ENCODE results near the gene CD200R1.

CD200R1 gene

GRCh38 chr3:112990672-112991602 is 16.0 kb upstream of the CD200R1 start, which contains the start of gene GTPBP8:
Gene GTPBP8, plus strand, starts transcription at chr3:112990984. Its CDS starts 16 bp downstream, at chr3:112991000.
- H3K9me3 ChIP-seq (ENCODE audit: low read length), result no peaks in the 10 kb centered on the region
- H3K27me3 ChIP-seq (ENCODE audit: insufficient read depth, low read length), result peaks cover 4% of the 10 kb centered on the region
- H3K4me1 ChIP-seq (ENCODE audit: insufficient read depth, low read length), result peaks cover 14% of the 10 kb centered on the region
- peak within 1 kb of the TSS; percentile 70 for H3K4me3 ChIP-seq (ENCODE audit: low read length)
- peaks cover 6% of the 10 kb centered on the region for H3K36me3 ChIP-seq (ENCODE audit: insufficient read depth, low read length)
- H2AFZ ChIP-seq (ENCODE audit: low read depth, low read length), result peak within 1 kb of the TSS; percentile 89

- Histone ChIP-seq H3K4me1 (ENCODE audit: insufficient read depth, low read length) (peaks cover 14% of the 10 kb centered on the region), H3K9me3 (ENCODE audit: low read length) (no peaks in the 10 kb centered on the region), H3K27me3 (ENCODE audit: insufficient read depth, low read length) (peaks cover 10% of the 10 kb centered on the region), H2AFZ (ENCODE audit: low read depth, low read length) (no peak overlapping the region), H3K36me3 (ENCODE audit: insufficient read depth, low read length) (no peaks in the 10 kb centered on the region), H3K4me3 (ENCODE audit: low read length) (no peak overlapping the region)
These were observed 12.9 kb upstream of the CD200R1 start for GRCh38 chr3:112987710-112988334.

- H3K9me3 ChIP-seq (ENCODE audit: low read length), result no peaks in the 10 kb centered on the region
- no peak overlapping the region for H3K4me3 ChIP-seq (ENCODE audit: low read length)
- H2AFZ ChIP-seq (ENCODE audit: low read depth, low read length), result no peak overlapping the region
- peaks cover 17% of the 10 kb centered on the region for H3K27me3 ChIP-seq (ENCODE audit: insufficient read depth, low read length)
- H3K36me3 ChIP-seq (ENCODE audit: insufficient read depth, low read length), result no peaks in the 10 kb centered on the region
- H3K4me1 ChIP-seq (ENCODE audit: insufficient read depth, low read length), result no peaks in the 10 kb centered on the region
These were observed 9.6 kb upstream of the CD200R1 start for GRCh38 chr3:112984485-112984884.

- Histone ChIP-seq H3K4me1 (ENCODE audit: insufficient read depth, low read length) (no peaks in the 10 kb centered on the region), H3K9me3 (ENCODE audit: low read length) (no peaks in the 10 kb centered on the region), H2AFZ (ENCODE audit: low read depth, low read length) (no peak overlapping the region), H3K36me3 (ENCODE audit: insufficient read depth, low read length) (no peaks in the 10 kb centered on the region), H3K27me3 (ENCODE audit: insufficient read depth, low read length) (peaks cover 13% of the 10 kb centered on the region), H3K4me3 (ENCODE audit: low read length) (no peak overlapping the region)
These were observed 7.8 kb upstream of the CD200R1 start for GRCh38 chr3:112982710-112983109.

- no peaks in the 10 kb centered on the region for H3K4me1 ChIP-seq (ENCODE audit: insufficient read depth, low read length)
- peaks cover 15% of the 10 kb centered on the region for H3K27me3 ChIP-seq (ENCODE audit: insufficient read depth, low read length)
- H3K9me3 ChIP-seq (ENCODE audit: low read length), result no peaks in the 10 kb centered on the region
- no peak overlapping the region for H3K4me3 ChIP-seq (ENCODE audit: low read length)
- no peaks in the 10 kb centered on the region for H3K36me3 ChIP-seq (ENCODE audit: insufficient read depth, low read length)
- H2AFZ ChIP-seq (ENCODE audit: low read depth, low read length), result no peak overlapping the region
These were observed 5.2 kb upstream of the CD200R1 start for GRCh38 chr3:112980080-112980479.

- Histone ChIP-seq H2AFZ (ENCODE audit: low read depth, low read length) (no peak overlapping the region), H3K4me3 (ENCODE audit: low read length) (no peak overlapping the region), H3K4me1 (ENCODE audit: insufficient read depth, low read length) (no peaks in the 10 kb centered on the region), H3K27me3 (ENCODE audit: insufficient read depth, low read length) (peaks cover 13% of the 10 kb centered on the region), H3K36me3 (ENCODE audit: insufficient read depth, low read length) (no peaks in the 10 kb centered on the region), H3K9me3 (ENCODE audit: low read length) (no peaks in the 10 kb centered on the region)
These were observed 4.4 kb upstream of the CD200R1 start for GRCh38 chr3:112979244-112979832.

- H3K4me1 ChIP-seq (ENCODE audit: insufficient read depth, low read length), result no peaks in the 10 kb centered on the region
- no peaks in the 10 kb centered on the region for H3K9me3 ChIP-seq (ENCODE audit: low read length)
- H3K27me3 ChIP-seq (ENCODE audit: insufficient read depth, low read length), result peaks cover 15% of the 10 kb centered on the region
- H3K36me3 ChIP-seq (ENCODE audit: insufficient read depth, low read length), result no peaks in the 10 kb centered on the region
- no peak overlapping the region for H2AFZ ChIP-seq (ENCODE audit: low read depth, low read length)
- no peak overlapping the region for H3K4me3 ChIP-seq (ENCODE audit: low read length)
These were observed 2.0 kb upstream of the CD200R1 start for GRCh38 chr3:112976953-112977352.

GRCh38 chr3:112976001-112976400 is 1.1 kb upstream of the CD200R1 start:
- H3K27me3 ChIP-seq (ENCODE audit: insufficient read depth, low read length), result peaks cover 10% of the 10 kb centered on the region
- H3K9me3 ChIP-seq (ENCODE audit: low read length), result no peaks in the 10 kb centered on the region
- H3K4me1 ChIP-seq (ENCODE audit: insufficient read depth, low read length), result no peaks in the 10 kb centered on the region
- no peak overlapping the region for H2AFZ ChIP-seq (ENCODE audit: low read depth, low read length)
- H3K36me3 ChIP-seq (ENCODE audit: insufficient read depth, low read length), result no peaks in the 10 kb centered on the region
- no peak overlapping the region for H3K4me3 ChIP-seq (ENCODE audit: low read length)

GRCh38 chr3:112974178-112974517 is 755 bp downstream of the CD200R1 start:
- Histone ChIP-seq H3K4me1 (ENCODE audit: insufficient read depth, low read length) (no peaks in the 10 kb centered on the region), H3K4me3 (ENCODE audit: low read length) (no peak overlapping the region), H3K27me3 (ENCODE audit: insufficient read depth, low read length) (peaks cover 9% of the 10 kb centered on the region), H2AFZ (ENCODE audit: low read depth, low read length) (no peak overlapping the region), H3K36me3 (ENCODE audit: insufficient read depth, low read length) (no peaks in the 10 kb centered on the region), H3K9me3 (ENCODE audit: low read length) (no peaks in the 10 kb centered on the region)

- H3K9me3 ChIP-seq (ENCODE audit: low read length), result no peaks in the 10 kb centered on the region
- peaks cover 9% of the 10 kb centered on the region for H3K27me3 ChIP-seq (ENCODE audit: insufficient read depth, low read length)
- H3K4me3 ChIP-seq (ENCODE audit: low read length), result no peak overlapping the region
- no peaks in the 10 kb centered on the region for H3K36me3 ChIP-seq (ENCODE audit: insufficient read depth, low read length)
- no peak overlapping the region for H2AFZ ChIP-seq (ENCODE audit: low read depth, low read length)
- H3K4me1 ChIP-seq (ENCODE audit: insufficient read depth, low read length), result no peaks in the 10 kb centered on the region
These were observed 1.4 kb downstream of the CD200R1 start for GRCh38 chr3:112973325-112974177.

GRCh38 chr3:112972158-112972557 is 2.7 kb downstream of the CD200R1 start:
- peaks cover 9% of the 10 kb centered on the region for H3K27me3 ChIP-seq (ENCODE audit: insufficient read depth, low read length)
- H3K4me1 ChIP-seq (ENCODE audit: insufficient read depth, low read length), result no peaks in the 10 kb centered on the region
- H3K9me3 ChIP-seq (ENCODE audit: low read length), result no peaks in the 10 kb centered on the region
- no peak overlapping the region for H3K4me3 ChIP-seq (ENCODE audit: low read length)
- no peak overlapping the region for H2AFZ ChIP-seq (ENCODE audit: low read depth, low read length)
- no peaks in the 10 kb centered on the region for H3K36me3 ChIP-seq (ENCODE audit: insufficient read depth, low read length)

GRCh38 chr3:112967828-112968227 is 7.1 kb downstream of the CD200R1 start:
- no peaks in the 10 kb centered on the region for H3K9me3 ChIP-seq (ENCODE audit: low read length)
- H3K4me1 ChIP-seq (ENCODE audit: insufficient read depth, low read length), result no peaks in the 10 kb centered on the region
- no peaks in the 10 kb centered on the region for H3K36me3 ChIP-seq (ENCODE audit: insufficient read depth, low read length)
- peaks cover 2% of the 10 kb centered on the region for H3K27me3 ChIP-seq (ENCODE audit: insufficient read depth, low read length)
- H2AFZ ChIP-seq (ENCODE audit: low read depth, low read length), result no peak overlapping the region
- no peak overlapping the region for H3K4me3 ChIP-seq (ENCODE audit: low read length)
